ENCODE measurements around the gene CACNA1B. TPM values are rescaled to one million over a fixed set of nuclear protein-coding genes. Genes with fewer than 3 reads are reported as not detected.
A peak's percentile ranks its signal among the peaks of the same experiment; 100 is the strongest.

The CACNA1B gene
- total RNA-seq, 6 donors from 2014 or later: 0.03 to 0.15 (median 0.03) TPM; not detected in 3

DNA sequence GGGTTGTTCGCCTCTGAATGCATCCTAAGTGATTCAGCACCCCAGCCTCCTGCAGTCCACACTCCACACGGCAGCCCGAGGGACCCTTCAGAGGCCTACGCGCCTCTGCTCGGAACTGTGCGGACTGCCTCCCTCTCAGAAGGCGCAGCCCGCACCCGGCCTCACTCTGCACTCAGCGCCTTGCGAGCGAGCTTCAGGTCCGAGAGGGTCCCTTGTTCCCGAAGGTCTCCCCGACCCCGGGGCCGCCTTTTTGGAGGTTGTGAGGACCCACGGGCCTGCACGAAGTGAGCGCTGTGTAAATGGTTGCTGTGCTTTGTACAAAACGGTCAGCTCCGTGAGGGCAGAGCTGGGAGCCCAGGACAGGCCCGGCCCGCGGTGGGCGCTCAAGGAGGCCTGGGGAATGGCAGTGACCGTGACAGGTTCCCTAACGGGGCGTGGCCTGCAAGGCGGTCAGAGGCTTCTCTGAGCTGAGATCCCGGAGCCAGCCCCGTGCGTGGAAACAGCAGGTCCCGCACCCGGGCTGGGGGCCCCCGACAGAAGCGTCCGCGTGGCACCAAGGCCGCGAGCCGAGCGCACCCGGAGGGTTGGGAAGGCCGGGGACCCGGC lies 698 bp upstream of the CACNA1B start:
- H3K9me3 ChIP-seq: no peaks in the 10 kb centered on the region
- DNase-seq (peak in 1 of 2 donors; percentile 77), ATAC-seq (ENCODE audit: low FRiP score in 2 of 2) (no peak)
- no peak overlapping the region for H3K4me3 ChIP-seq
- 60 to 74% methylated on average over 11 to 36 of the region's 47 CpGs for WGBS, 2 donors
- TF ChIP-seq, protein P1, sequence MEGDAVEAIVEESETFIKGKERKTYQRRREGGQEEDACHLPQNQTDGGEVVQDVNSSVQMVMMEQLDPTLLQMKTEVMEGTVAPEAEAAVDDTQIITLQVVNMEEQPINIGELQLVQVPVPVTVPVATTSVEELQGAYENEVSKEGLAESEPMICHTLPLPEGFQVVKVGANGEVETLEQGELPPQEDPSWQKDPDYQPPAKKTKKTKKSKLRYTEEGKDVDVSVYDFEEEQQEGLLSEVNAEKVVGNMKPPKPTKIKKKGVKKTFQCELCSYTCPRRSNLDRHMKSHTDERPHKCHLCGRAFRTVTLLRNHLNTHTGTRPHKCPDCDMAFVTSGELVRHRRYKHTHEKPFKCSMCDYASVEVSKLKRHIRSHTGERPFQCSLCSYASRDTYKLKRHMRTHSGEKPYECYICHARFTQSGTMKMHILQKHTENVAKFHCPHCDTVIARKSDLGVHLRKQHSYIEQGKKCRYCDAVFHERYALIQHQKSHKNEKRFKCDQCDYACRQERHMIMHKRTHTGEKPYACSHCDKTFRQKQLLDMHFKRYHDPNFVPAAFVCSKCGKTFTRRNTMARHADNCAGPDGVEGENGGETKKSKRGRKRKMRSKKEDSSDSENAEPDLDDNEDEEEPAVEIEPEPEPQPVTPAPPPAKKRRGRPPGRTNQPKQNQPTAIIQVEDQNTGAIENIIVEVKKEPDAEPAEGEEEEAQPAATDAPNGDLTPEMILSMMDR (IDR thresholded peaks at IDR 0.05): no peak
- TF ChIP-seq EP300 (IDR thresholded peaks at IDR 0.05): no peak
- TF ChIP-seq POLR2A (IDR thresholded peaks at IDR 0.05): no peak
- no peak for TF ChIP-seq POLR2AphosphoS5 (IDR thresholded peaks at IDR 0.05)
- peaks cover 3 to 30% (median 10%) of the 10 kb centered on the region in 4 donors for H3K27me3 ChIP-seq
- no peak overlapping the region for H3K27ac ChIP-seq
- peaks cover 4 to 19% (median 7%) of the 10 kb centered on the region in 4 donors for H3K4me1 ChIP-seq
- no peaks in the 10 kb centered on the region for H3K36me3 ChIP-seq

DNA sequence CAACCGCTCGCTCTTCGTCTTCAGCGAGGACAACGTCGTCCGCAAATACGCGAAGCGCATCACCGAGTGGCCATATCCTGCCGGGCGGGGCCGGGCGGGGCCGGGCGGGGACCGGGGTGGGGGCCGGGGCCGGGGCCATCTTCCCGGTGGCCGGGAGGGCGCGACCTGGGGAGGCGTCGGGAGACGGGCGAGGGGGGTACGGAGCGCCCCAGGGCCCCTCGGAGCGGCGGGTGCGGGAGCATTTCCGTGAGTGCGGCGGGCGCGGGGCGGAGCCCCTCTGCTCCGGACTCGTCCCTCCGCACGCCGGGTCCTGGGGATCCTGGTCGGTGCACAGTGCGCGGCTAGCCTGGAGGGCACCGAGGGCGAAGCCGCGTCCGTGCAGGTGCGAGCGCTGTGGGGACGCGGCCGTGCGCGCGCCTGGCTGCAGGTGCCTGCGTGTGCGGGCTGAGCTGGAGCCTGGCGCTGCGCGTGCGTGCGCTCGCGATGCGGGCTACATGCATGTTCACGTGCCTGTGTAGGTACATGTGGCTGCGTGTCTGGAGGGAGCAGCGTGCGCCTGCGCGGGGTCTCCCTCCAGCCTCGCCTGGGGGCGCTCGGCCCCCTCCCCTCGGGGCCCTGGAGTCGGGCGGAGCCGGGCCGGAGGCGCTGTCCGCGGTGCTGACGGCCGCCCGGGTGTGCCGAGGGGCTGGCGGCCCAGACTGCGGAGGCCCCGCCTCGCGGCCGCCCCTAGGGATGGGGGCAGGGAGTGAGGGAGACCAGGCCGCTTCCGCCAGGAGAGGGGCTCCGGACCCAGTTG lies 762 bp downstream of the CACNA1B start:
- Histone ChIP-seq H3K9me3 (no peaks in the 10 kb centered on the region), H3K27ac (no peak overlapping the region), H3K4me3 (peak overlapping the region in 3 of 4 donors; percentile 15 to 40 (median 37)), H3K4me1 (peaks cover 4 to 19% (median 7%) of the 10 kb centered on the region in 4 donors), H3K27me3 (peaks cover 3 to 30% (median 10%) of the 10 kb centered on the region in 4 donors), H3K36me3 (no peaks in the 10 kb centered on the region)
- TF ChIP-seq, protein P1 (IDR thresholded peaks at IDR 0.05): no peak
- TF ChIP-seq POLR2A (IDR thresholded peaks at IDR 0.05) (no peak), POLR2AphosphoS5 (IDR thresholded peaks at IDR 0.05) (no peak), EP300 (IDR thresholded peaks at IDR 0.05) (no peak)
- 0 to 7% methylated on average over 7 to 68 of the region's 101 CpGs for WGBS, 2 donors
- DNase-seq: peak in 1 of 2 donors; percentile 87
- peak in 1 of 2 donors; percentile 39 for ATAC-seq (ENCODE audit: low FRiP score in 2 of 2)

DNA sequence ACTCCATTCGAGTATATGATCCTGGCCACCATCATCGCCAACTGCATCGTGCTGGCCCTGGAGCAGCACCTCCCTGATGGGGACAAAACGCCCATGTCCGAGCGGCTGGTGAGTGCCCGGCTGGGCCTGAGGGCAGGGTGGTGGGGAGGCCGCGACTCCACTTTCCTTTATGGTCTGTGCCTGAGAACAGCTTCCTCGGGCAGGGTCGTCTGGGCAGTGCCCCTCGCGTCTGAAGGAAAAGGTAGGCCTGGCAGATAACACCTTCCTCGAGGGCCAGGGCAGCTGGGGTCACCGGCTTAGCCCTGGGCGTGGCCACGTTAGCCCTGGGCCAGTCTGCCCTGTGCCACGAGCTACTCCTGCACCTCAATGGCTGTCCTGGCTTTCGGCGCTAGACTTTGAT lies 1.5 kb downstream of the CACNA1B start:
- Histone ChIP-seq H3K4me3 (no peak overlapping the region), H3K9me3 (no peaks in the 10 kb centered on the region), H3K27ac (no peak overlapping the region), H3K4me1 (peaks cover 4 to 19% (median 7%) of the 10 kb centered on the region in 4 donors), H3K36me3 (no peaks in the 10 kb centered on the region), H3K27me3 (peaks cover 3 to 30% (median 10%) of the 10 kb centered on the region in 4 donors)
- ATAC-seq (ENCODE audit: low FRiP score in 2 of 2): no peak
- 89 to 91% methylated on average over 5 to 17 of the region's 20 CpGs for WGBS, 2 donors
- no peak for DNase-seq
- TF ChIP-seq EP300 (IDR thresholded peaks at IDR 0.05): no peak
- TF ChIP-seq POLR2A (IDR thresholded peaks at IDR 0.05): no peak
- no peak for TF ChIP-seq POLR2AphosphoS5 (IDR thresholded peaks at IDR 0.05)
- TF ChIP-seq, protein P1 (IDR thresholded peaks at IDR 0.05): no peak

DNA sequence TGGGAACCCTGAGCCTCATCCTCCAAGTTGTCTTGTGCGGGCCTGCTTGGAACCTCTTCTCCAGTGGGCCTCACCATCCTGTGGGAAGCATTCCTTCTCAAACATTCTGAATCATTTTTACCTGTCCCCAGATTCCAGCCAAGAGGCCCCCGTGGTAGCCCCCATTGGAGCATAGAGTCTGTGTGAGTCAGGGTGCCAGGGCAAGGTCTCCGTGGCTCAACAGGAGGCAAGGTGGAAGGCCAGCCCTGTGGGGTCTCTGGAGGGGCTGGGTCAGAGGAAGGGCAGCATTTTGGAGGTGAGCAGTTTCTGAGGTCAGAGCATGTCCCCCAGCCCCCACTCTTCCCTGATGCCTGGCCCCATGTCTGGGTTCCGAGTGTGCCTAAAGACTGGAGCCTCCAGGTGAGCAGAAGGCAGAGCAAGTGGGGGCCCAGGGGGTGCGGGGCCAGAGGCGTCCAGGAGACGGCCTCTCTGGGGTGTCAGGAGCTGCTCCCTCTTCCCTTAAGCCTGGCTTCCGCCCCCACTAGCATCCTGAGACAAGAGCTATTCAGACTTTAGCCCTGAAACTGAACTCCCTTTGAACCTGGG lies 2.1 kb downstream of the CACNA1B start:
- Histone ChIP-seq H3K27me3 (peaks cover 3 to 30% (median 10%) of the 10 kb centered on the region in 4 donors), H3K36me3 (no peaks in the 10 kb centered on the region), H3K4me3 (no peak overlapping the region), H3K27ac (no peak overlapping the region), H3K9me3 (no peaks in the 10 kb centered on the region), H3K4me1 (peaks cover 4 to 19% (median 7%) of the 10 kb centered on the region in 4 donors)
- ATAC-seq (ENCODE audit: low FRiP score in 2 of 2) (no peak), DNase-seq (peak in 1 of 2 donors; percentile 36)
- 86 to 94% methylated on average over 1 to 7 of the region's 8 CpGs for WGBS, 2 donors
- TF ChIP-seq EP300 (IDR thresholded peaks at IDR 0.05) (no peak), POLR2A (IDR thresholded peaks at IDR 0.05) (no peak), POLR2AphosphoS5 (IDR thresholded peaks at IDR 0.05) (no peak)
- TF ChIP-seq, protein P1 (IDR thresholded peaks at IDR 0.05): no peak

Measured in upper lobe of left lung (tissue), 6 donors.